Activated CD8-positive, alpha-beta memory T cell treated with anti-CD3 and anti-CD28 coated beads, Interleukin-2, amount 50 U/mL, for 1 hour (primary cell): ENCODE measurements around the gene C1orf35.

Experiments used
- DNase-seq: peaks from one replicate; pipeline ENCODE4 v3.0.0-alpha.2; 2020; ENCODE audit errors: extremely low read depth

C1orf35 gene

GRCh38 chr1:228079013-228079412, 24.1 kb downstream of the C1orf35 start:
- no peak for DNase-seq

DNA sequence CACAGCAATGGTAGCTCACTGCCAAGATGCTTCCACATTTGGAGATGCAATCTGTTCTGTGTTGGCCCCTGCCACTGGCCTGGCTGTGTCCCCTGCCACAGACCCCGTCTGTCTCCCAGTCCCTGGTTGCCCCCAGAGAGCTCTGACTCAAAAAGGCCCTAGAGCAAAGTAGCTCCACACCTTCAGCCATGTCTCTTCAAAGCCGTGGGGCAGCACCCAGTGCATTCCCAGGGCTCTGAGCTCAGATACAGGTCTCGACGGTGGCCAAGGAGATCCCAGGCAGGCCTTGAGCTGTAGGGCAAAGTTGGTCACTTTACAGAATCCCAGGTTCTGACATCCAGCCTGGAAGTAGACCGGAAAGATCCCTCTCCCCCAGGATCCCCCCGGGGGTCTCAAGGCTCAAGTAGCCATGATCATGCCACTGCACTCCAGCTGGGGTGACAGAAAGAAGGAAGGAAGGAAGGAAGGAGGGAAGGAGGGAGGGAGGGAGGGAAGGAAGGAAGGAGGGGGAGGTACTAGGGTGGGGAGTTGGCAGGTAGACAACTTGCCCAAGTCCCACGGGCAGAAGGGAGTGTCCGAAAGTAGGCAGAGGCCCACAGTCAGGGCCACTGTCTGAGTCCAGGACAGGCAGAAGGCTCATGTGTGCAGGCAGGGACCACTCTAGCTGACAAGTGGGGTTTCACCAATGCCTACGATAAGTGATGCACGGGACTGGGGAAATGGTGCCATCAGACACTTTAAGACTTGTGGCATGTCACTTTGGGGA, 25.4 kb downstream of the C1orf35 start:
- DNase-seq: no peak

- DNase-seq: no peak
Measured at GRCh38 chr1:228076796-228077430, 26.2 kb downstream of the C1orf35 start.

- DNase-seq: no peak
Measured at GRCh38 chr1:228075801-228076271, 27.3 kb downstream of the C1orf35 start.

DNA sequence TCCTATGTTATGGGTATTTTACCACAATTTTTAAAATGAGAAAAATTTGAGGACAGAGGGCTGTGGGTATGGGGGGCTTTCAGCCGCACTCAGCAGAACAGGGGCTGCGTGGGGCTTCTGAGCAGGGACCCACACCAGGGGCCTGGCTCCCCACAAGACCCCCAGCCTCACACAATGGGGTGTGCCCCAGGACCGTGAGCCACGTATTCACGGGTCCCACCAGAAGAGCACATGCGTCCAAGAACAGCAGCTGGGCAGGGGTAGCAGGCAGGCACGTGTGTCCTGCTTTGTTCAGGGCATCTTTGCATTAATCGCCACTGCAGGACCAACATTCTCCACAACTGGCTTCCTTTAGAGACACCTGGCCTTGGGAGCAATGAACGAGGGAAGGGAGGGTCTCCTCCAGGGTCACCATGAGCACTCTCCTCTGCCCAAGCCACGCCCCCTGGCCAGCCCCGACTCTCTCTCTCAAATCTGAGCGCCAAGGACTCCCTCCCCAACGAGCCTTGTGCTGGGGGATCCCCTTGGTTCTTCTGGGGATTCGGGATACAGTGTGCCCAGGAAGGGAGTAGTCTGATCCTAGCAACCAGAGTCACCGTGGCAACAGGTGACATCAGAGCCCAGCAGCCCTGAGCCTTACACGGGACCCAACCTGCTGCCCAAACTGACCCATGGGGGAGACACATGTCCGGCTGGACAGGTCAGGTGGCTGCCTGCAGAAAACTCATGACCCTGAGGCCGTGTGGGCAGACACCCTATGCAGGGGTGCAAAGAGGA, 28.0 kb downstream of the C1orf35 start:
- no peak for DNase-seq

DNA sequence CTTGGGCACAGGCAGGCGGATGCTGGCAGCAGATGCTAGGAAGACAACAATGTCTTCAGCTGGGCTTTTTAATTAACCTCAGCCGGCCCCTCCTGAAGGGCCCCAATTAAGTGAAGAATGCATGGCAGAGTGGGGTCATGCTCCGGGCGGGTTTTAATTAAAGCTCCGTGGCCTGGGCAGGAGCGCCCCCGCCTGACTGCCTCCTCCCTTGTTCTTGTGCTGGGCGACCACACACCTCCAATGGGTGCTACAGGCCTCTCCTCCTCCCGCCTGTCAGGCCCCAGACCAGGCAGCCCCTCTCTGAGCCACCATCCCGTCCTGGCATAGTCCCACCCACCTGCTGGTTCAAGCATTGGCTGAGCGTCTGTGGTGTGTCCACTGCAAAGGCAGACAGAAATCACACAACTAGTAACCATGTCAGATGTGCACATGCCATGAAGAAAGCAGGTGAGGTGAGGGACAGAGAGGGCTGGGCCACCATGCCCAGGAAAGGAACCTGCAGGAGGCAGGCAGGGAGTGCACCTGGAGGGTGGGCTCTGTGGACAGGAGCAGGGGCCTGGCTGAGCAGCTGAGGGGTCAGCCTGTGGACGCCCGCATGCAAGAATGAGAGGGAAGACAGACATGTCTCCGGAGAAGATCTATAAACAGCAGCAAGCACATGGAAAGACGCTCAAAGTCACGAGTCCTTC, 29.1 kb downstream of the C1orf35 start:
- no peak for DNase-seq

GRCh38 chr1:228073061-228073856, 29.9 kb downstream of the C1orf35 start:
- DNase-seq: no peak

- DNase-seq: no peak
Measured at GRCh38 chr1:228072658-228073043, 30.5 kb downstream of the C1orf35 start.

- no peak for DNase-seq
Measured at GRCh38 chr1:228071839-228072657, 31.1 kb downstream of the C1orf35 start.

- no peak for DNase-seq
Measured at GRCh38 chr1:228070851-228071250, 32.3 kb downstream of the C1orf35 start.

DNA sequence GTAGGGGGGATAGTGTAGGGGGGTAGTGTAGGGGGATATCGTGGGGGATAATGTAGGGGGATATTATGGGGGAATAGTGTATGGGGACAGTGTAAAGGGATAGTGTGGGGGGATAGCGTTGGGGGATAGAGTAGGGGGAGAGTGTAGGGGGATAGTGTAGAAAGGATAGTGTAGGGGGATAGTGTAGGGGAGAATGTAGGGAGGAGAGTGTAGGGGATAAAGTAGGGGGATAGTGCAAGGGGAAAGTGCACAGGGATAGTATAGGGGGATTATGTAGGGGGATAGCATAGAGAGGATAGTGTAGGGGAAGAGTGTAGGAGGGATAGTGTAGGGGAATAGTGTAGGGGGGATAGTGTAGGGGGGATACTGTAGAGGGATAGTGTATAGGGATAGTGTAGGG, 33.0 kb downstream of the C1orf35 start:
- DNase-seq: no peak

DNA sequence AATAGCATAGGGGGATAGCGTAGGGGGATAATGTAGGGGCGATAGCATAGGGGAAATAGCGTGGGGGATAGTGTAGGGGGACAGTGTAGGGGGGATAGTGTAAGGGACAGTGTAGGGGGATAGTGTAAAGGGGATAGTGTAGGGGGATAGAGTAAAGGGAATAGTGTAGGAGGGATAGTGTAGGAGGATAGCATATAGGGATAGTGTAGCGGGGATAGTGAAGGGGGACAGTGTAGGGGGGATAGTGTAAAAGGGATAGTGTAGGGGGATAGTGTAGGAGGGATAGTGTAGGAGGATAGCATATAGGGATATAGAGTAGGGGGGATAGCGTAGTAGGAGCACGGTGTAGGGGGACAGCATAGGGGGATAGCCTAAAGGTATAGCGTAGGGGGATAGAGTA, 34.8 kb downstream of the C1orf35 start:
- DNase-seq: no peak

DNA sequence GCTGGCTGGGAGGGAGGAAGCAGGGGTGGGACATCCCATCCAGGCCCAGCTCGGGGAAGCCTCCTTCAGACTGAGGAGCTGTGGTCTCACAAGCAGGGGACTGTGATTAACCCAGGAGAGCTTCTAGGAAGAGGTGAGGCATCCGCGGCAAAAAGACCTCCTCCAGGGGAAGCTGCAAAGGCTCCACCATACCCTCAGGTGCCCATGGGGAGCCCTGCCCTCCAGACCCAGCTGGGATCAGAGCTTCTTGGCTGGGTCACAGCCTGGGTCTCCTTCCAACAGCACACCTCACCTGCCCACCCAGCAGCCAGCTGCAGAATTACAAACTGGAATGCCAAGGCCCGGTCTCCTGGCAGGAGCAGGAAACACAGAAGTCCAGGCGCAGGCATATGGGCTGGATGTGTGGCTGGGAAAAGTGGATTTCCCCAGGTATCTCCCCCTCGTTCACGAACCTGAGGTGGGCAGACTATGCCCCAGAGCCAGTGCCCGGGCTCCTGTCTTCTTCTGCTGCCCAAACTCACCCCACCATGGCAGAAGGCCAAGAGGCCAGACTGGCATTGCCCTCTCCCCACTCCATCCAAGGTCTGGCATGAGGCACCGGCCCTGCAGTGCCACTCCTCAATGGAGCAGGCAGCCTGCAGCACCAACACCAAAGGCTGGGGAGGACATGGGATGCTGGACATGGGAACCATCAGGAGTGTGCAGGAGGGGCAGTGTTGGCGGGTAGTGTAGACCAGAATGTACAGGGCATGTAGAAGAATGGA, 36.1 kb downstream of the C1orf35 start:
- no peak for DNase-seq

DNA sequence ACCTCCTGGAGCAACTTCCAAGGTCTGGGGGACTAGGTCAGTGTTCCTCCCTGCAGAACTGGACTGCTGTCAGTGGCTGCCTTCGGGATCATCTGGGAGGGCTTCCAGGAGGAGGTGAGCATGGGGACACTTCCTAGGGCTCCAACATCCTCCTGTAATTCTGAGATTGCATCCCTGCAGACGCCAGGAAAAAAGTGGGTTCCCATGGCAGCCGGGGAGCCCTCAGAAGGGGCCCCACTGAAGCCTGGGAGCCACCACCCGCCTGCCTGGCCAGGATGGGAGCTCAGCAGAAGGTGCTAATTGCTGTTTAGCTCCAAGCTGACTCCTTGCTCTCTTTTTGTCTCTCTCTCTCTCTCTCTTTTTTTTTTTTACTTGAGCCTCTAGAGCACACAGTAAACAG, 36.7 kb downstream of the C1orf35 start:
- DNase-seq: no peak

- no peak for DNase-seq
Measured at GRCh38 chr1:228065543-228066347, 37.4 kb downstream of the C1orf35 start.

- DNase-seq: no peak
Measured at GRCh38 chr1:228064741-228065542, 38.2 kb downstream of the C1orf35 start.

- DNase-seq: no peak
Measured at GRCh38 chr1:228064296-228064695, 38.8 kb downstream of the C1orf35 start.
